Neural progenitor cell (in vitro differentiated cells): Measurements from ENCODE around the gene PHYHIPL.

Source experiments
- EZH2phosphoT487 ChIP-seq: fragments of 200-600 bp; sonication (generic); IDR thresholded peaks from 2 replicates; pipeline ENCODE4 v1.6.1; 2017; ENCODE audit warnings: antibody characterized with exemption
- TF ChIP-seq, protein P1 (sequence below): fragments of 200-600 bp; sonication (generic); IDR thresholded peaks from 2 replicates; pipeline ENCODE4 v1.5.1; 2017; ENCODE audit warnings: antibody characterized with exemption, mild to moderate bottlenecking

DNA sequence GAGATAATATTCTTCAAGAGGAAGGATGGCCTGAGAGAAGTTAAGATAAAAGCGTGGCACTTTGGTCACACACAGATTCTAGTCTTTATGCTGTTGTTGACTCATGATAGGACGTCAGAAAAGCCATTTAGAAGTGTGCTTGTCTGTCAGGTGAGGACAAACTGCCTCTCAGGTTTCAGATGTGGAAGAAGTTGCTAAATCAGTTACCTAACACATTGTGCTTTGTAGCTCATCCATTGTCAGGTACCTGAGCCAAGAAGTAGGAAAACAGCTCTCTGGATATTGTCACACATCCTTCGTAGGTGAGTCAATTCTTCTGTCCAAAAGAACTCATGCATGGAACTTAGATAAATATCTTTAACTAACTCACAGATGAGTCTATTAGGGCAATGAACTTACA lies 49.5 kb upstream of the PHYHIPL start:
- TF ChIP-seq, protein P1, sequence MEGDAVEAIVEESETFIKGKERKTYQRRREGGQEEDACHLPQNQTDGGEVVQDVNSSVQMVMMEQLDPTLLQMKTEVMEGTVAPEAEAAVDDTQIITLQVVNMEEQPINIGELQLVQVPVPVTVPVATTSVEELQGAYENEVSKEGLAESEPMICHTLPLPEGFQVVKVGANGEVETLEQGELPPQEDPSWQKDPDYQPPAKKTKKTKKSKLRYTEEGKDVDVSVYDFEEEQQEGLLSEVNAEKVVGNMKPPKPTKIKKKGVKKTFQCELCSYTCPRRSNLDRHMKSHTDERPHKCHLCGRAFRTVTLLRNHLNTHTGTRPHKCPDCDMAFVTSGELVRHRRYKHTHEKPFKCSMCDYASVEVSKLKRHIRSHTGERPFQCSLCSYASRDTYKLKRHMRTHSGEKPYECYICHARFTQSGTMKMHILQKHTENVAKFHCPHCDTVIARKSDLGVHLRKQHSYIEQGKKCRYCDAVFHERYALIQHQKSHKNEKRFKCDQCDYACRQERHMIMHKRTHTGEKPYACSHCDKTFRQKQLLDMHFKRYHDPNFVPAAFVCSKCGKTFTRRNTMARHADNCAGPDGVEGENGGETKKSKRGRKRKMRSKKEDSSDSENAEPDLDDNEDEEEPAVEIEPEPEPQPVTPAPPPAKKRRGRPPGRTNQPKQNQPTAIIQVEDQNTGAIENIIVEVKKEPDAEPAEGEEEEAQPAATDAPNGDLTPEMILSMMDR = no peak
- TF ChIP-seq EZH2phosphoT487 = no peak
